HepG2 (cell line): ENCODE data around the gene CYP26A1. TPM values are rescaled to one million over a fixed set of nuclear protein-coding genes. Genes with fewer than 3 reads are reported as not detected.

Source experiments
- ATAC-seq: fragments of 200-7000 bp; cut with Tn5 transposase; 3 replicates; pipeline ENCODE4 v1.9.1; 2020; ENCODE audit warnings: mild to moderate bottlenecking, moderate library complexity
- BruUV-seq: library from RNA; stranded (reverse); fragments of 400-500 nt; replicated peaks from 2 replicates; lab custom pipeline; 2021; lab: Mats Ljungman, UMichigan
- CTCF ChIA-PET: fragments of 300-600 bp; formaldehyde crosslinking; extraction: SDS; loops from one replicate; lab custom pipeline; 2021; ENCODE audit warnings: low total read pairs, inconsistent platforms, low intra/inter-chr PET ratio; lab: Yijun Ruan, JAX
- POLR2A ChIA-PET: fragments of 350-600 bp; sonication (Branson Sonifier 250); formaldehyde crosslinking; loops from one replicate; lab custom pipeline; 2020; ENCODE audit warnings: antibody characterized with exemption, inconsistent platforms; lab: Yijun Ruan, JAX
- DNase-seq: peaks from one replicate; pipeline ENCODE4 v3.0.0-alpha.2; 2015; ENCODE audit warnings: low spot score
- FAIRE-seq: peaks from 3 replicates; lab custom pipeline; 2011; peaks lifted over from hg19 to GRCh38; lab: Jason Lieb, UNC
- H2AFZ ChIP-seq: one replicate; pipeline ENCODE4 v1.6.1; 2011; ENCODE audit warnings: low read length, inconsistent platforms
- H3K27ac ChIP-seq: fragments of 300-600 bp; 3 replicates; pipeline ENCODE4 v1.8.0; 2011; ENCODE audit warnings: mixed run types, mild to moderate bottlenecking, mixed read lengths, low read length, inconsistent platforms; ENCODE audit not compliant: insufficient read depth; ENCODE audit errors: extremely low read length
- H3K27me3 ChIP-seq, 2 experiments: fragments of 200-600 bp in 1 of 2; 2 replicates in 1 of 2; 3 replicates in 1 of 2; pipeline versions ENCODE4 v1.6.0 to v1.8.0; 2011; ENCODE audit warnings: low read length in 2 of 2, mild to moderate bottlenecking in 2 of 2, moderate library complexity in 2 of 2, inconsistent platforms in 1 of 2; ENCODE audit not compliant: insufficient read depth in 2 of 2, control insufficient read depth in 1 of 2
- H3K36me3 ChIP-seq, 2 experiments: fragments of 200-600 bp in 1 of 2; replicated peaks in 1 of 2; 2 replicates in 1 of 2; 3 replicates in 1 of 2; pipeline versions ENCODE4 v1.5.1 to v1.8.0; 2011; ENCODE audit warnings: low read length in 2 of 2, inconsistent platforms in 1 of 2; ENCODE audit not compliant: insufficient read depth in 2 of 2, control insufficient read depth in 1 of 2
- H3K4me1 ChIP-seq: 2 replicates; pipeline ENCODE4 v1.5.1; 2012; ENCODE audit warnings: low read length, inconsistent platforms; ENCODE audit not compliant: insufficient read depth
- H3K4me2 ChIP-seq: 2 replicates; pipeline ENCODE4 v1.6.0; 2011; ENCODE audit warnings: low read depth, low read length, inconsistent platforms
- H3K4me3 ChIP-seq, 3 experiments: fragments of 200-600 bp in 1 of 3; sonication (generic), shearing (Covaris generic) in 1 of 3; replicated peaks in 1 of 3; 2 replicates each; pipeline ENCODE4 v1.5.1; 2011 to 2016; ENCODE audit warnings: low read length in 3 of 3, inconsistent platforms in 2 of 3, low read depth in 2 of 3, mild to moderate bottlenecking in 2 of 3, control low read depth in 1 of 3, mixed read lengths in 1 of 3; ENCODE audit not compliant: insufficient read depth in 1 of 3
- H3K79me2 ChIP-seq: one replicate; pipeline ENCODE4 v1.6.1; 2011; ENCODE audit warnings: low read length, inconsistent platforms; ENCODE audit not compliant: insufficient read depth
- H3K9ac ChIP-seq: 2 replicates; pipeline ENCODE4 v1.6.0; 2011; ENCODE audit warnings: mild to moderate bottlenecking, low read depth, low read length, inconsistent platforms; ENCODE audit not compliant: insufficient read depth
- H3K9me3 ChIP-seq: 2 replicates; pipeline ENCODE4 v1.5.1; 2012; ENCODE audit warnings: mild to moderate bottlenecking, low read length
- H4K20me1 ChIP-seq: 2 replicates; pipeline ENCODE4 v1.6.0; 2011; ENCODE audit warnings: inconsistent platforms, mild to moderate bottlenecking, low read length, moderate library complexity; ENCODE audit not compliant: insufficient read depth
- KDM3A ChIP-seq: IDR thresholded peaks from 2 replicates; pipeline ENCODE4 v1.6.1; 2018; ENCODE audit warnings: low read depth, missing compliant biosample characterization
- KDM6A ChIP-seq: IDR thresholded peaks from 2 replicates; pipeline ENCODE4 v1.6.1; 2016; ENCODE audit warnings: low read depth
- PLRG1 ChIP-seq: fragments of 450-650 bp; conservative IDR thresholded peaks from 2 replicates; pipeline ENCODE4 v1.6.1; 2016
- RXRB ChIP-seq: IDR thresholded peaks from 2 replicates; pipeline ENCODE4 v1.6.1; 2016; ENCODE audit warnings: borderline replicate concordance, missing genetic modification reagents, missing compliant biosample characterization
- WGBS: methylation state at CpG from one replicate; pipeline ENCODE4 v1.1.6; 2017; ENCODE audit warnings: low lambda C conversion rate; 5-methylcytosine and 5-hydroxymethylcytosine counted together
- in situ Hi-C: cut with HindIII; loops from 2 replicates; pipeline ENCODE4 v1.10.0; 2017; ENCODE audit warnings: low pct_unique_long_range_greater_than_20kb; ENCODE audit not compliant: extremely low pct_ligation_motif_present
- intact Hi-C: fragments of 100-400 bp; cut with micrococcal nuclease; formaldehyde crosslinking; loops from one replicate; pipeline ENCODE4 v1.10.0; 2022; ENCODE audit not compliant: unreplicated experiment
- polyA plus RNA-seq, 8 experiments: library from polyadenylated mRNA; depleted of rRNA in 3 of 8; stranded (reverse) in 7 of 8; unstranded in 1 of 8; fragments of >200 nt; fragmentation: Illumina TruSeq in 4 of 8; extraction: Trizol in 4 of 8; gene quantifications; 2 replicates each; pipeline versions ENCODE4 v1.2.1 to v1.2.3, GENCODE V29; 2011 to 2016; ENCODE audit warnings: low read depth in 4 of 8, missing spikeins in 1 of 8, mixed read lengths in 1 of 8; ENCODE audit not compliant: insufficient read depth in 1 of 8
- total RNA-seq, 5 experiments: library from RNA; depleted of rRNA; stranded (reverse); fragments of >200 nt; fragmentation: Illumina TruSeq; extraction: Trizol; gene quantifications; 2 replicates each; pipeline ENCODE4 v1.2.3, GENCODE V29; 2016; ENCODE audit warnings: low read depth in 1 of 5
- TF ChIP-seq, protein P1 (sequence below): sonication (generic); formaldehyde crosslinking; IDR thresholded peaks from 2 replicates; pipeline ENCODE4 v1.4.0; 2020; ENCODE audit warnings: mild to moderate bottlenecking, missing genetic modification reagents
- TF ChIP-seq, protein P2 (sequence below): sonication (generic); formaldehyde crosslinking; IDR thresholded peaks from 2 replicates; pipeline ENCODE4 v1.4.0; 2020; ENCODE audit warnings: missing genetic modification reagents, borderline replicate concordance
- TF ChIP-seq, protein P3 (sequence below): sonication (generic); formaldehyde crosslinking; IDR thresholded peaks from 2 replicates; pipeline ENCODE4 v1.9.0; 2021; ENCODE audit warnings: missing genetic modification reagents, borderline replicate concordance

Gene CYP26A1
- total and polyA plus RNA-seq, 2 of the 13 experiments (the other 11 are each of a cell fraction or from before 2014, with no cell fraction given) = 0.15 TPM; not detected in 1

DNA sequence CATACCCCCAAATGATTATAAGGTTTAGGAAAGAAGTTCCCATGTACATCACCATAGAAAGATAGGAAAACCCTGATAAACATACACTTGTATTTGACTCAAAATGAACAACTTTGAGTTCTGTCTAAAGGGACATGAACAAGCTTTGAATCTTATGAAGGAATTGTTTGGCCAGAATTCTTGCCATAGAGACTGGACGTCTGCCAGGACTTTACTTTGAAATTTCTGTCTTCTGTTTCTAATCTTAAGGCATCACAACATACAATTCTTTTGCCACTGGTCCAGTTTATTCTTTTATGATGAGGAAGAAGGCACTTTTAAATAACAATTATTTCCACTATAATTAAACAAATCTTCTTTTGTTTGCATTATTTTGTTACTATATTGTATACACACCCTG lies 39.3 kb upstream of the CYP26A1 start:
- ATAC-seq = no peak
- Histone ChIP-seq H3K9ac (no peak overlapping the region), H3K27me3 (no peaks in the 10 kb centered on the region), H3K4me1 (peaks cover 36% of the 10 kb centered on the region), H3K4me3 (no peak overlapping the region), H4K20me1 (no peaks in the 10 kb centered on the region), H3K4me2 (no peak overlapping the region), H3K79me2 (no peaks in the 10 kb centered on the region), H3K27ac (no peak overlapping the region), H3K9me3 (no peaks in the 10 kb centered on the region), H2AFZ (no peak overlapping the region), H3K36me3 (no peaks in the 10 kb centered on the region)
- WGBS = 94% methylated on average over 1 of the region's 1 CpG
- TF ChIP-seq, protein P1, sequence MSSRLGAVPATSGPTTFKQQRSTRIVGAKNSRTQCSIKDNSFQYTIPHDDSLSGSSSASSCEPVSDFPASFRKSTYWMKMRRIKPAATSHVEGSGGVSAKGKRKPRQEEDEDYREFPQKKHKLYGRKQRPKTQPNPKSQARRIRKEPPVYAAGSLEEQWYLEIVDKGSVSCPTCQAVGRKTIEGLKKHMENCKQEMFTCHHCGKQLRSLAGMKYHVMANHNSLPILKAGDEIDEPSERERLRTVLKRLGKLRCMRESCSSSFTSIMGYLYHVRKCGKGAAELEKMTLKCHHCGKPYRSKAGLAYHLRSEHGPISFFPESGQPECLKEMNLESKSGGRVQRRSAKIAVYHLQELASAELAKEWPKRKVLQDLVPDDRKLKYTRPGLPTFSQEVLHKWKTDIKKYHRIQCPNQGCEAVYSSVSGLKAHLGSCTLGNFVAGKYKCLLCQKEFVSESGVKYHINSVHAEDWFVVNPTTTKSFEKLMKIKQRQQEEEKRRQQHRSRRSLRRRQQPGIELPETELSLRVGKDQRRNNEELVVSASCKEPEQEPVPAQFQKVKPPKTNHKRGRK = no peak
- TF ChIP-seq, protein P2, sequence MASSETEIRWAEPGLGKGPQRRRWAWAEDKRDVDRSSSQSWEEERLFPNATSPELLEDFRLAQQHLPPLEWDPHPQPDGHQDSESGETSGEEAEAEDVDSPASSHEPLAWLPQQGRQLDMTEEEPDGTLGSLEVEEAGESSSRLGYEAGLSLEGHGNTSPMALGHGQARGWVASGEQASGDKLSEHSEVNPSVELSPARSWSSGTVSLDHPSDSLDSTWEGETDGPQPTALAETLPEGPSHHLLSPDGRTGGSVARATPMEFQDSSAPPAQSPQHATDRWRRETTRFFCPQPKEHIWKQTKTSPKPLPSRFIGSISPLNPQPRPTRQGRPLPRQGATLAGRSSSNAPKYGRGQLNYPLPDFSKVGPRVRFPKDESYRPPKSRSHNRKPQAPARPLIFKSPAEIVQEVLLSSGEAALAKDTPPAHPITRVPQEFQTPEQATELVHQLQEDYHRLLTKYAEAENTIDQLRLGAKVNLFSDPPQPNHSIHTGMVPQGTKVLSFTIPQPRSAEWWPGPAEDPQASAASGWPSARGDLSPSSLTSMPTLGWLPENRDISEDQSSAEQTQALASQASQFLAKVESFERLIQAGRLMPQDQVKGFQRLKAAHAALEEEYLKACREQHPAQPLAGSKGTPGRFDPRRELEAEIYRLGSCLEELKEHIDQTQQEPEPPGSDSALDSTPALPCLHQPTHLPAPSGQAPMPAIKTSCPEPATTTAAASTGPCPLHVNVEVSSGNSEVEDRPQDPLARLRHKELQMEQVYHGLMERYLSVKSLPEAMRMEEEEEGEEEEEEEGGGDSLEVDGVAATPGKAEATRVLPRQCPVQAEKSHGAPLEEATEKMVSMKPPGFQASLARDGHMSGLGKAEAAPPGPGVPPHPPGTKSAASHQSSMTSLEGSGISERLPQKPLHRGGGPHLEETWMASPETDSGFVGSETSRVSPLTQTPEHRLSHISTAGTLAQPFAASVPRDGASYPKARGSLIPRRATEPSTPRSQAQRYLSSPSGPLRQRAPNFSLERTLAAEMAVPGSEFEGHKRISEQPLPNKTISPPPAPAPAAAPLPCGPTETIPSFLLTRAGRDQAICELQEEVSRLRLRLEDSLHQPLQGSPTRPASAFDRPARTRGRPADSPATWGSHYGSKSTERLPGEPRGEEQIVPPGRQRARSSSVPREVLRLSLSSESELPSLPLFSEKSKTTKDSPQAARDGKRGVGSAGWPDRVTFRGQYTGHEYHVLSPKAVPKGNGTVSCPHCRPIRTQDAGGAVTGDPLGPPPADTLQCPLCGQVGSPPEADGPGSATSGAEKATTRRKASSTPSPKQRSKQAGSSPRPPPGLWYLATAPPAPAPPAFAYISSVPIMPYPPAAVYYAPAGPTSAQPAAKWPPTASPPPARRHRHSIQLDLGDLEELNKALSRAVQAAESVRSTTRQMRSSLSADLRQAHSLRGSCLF (CRISPR knock-in tag) = no peak
- TF ChIP-seq, protein P3, sequence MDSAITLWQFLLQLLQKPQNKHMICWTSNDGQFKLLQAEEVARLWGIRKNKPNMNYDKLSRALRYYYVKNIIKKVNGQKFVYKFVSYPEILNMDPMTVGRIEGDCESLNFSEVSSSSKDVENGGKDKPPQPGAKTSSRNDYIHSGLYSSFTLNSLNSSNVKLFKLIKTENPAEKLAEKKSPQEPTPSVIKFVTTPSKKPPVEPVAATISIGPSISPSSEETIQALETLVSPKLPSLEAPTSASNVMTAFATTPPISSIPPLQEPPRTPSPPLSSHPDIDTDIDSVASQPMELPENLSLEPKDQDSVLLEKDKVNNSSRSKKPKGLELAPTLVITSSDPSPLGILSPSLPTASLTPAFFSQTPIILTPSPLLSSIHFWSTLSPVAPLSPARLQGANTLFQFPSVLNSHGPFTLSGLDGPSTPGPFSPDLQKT (CRISPR knock-in tag) = no peak
- TF ChIP-seq KDM6A (no peak), PLRG1 (no peak), KDM3A (no peak), RXRB (CRISPR knock-in tag) (no peak)
- in situ Hi-C loops (no loop called here), intact Hi-C loops (loop anchor here (10.0 kb wide), 1 partner anchor 140 kb away; no protein-coding TSS in a partner anchor)
- no peak for DNase-seq
- no peak for FAIRE-seq
- CTCF ChIA-PET = no interaction called here
- BruUV-seq = no TSS peak
- POLR2A ChIA-PET = no interaction called here
